Left renal cortex interstitium (tissue), 4 donors: ENCODE measurements around the gene MGMT. TPM values are rescaled to one million over a fixed set of nuclear protein-coding genes. Genes with fewer than 3 reads are reported as not detected.

Experiments used
- DNase-seq, 4 donors: peaks; one replicate each; pipeline ENCODE4 v3.0.0-alpha.2; 2013; ENCODE audit warnings: low read depth in 4 of 4, low spot score in 2 of 4, missing footprints in 1 of 4
- polyA plus RNA-seq, 4 donors: library from polyadenylated mRNA; unstranded; fragments of 120-200 nt; gene quantifications; one replicate each; pipeline ENCODE4 v1.2.1, GENCODE V29; 2013; ENCODE audit not compliant: insufficient read length in 4 of 4

MGMT gene
- polyA plus RNA-seq, 4 donors: 17.4 to 30.0 (median 20.7) TPM

DNA sequence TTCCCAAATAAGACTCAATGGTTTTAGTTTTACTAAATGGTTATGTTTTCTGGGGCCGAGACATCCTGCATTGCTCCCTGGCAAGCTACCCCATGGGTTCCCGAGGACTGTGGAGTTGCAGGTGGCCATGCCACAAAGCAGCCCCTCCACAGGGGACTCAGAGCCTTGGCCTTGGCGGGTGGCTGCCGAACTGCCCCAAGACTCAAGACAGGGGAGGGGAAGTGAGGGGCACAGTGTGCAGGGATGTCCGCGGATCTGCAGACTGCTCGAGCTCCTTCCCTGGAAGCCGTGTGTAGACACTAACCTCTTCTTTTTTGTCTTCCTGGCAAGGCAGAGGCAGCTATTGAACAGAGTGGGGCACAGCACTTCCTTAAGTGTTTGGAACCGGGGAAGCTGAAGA, 342.4 kb downstream of the MGMT start:
- no peak for DNase-seq

DNA sequence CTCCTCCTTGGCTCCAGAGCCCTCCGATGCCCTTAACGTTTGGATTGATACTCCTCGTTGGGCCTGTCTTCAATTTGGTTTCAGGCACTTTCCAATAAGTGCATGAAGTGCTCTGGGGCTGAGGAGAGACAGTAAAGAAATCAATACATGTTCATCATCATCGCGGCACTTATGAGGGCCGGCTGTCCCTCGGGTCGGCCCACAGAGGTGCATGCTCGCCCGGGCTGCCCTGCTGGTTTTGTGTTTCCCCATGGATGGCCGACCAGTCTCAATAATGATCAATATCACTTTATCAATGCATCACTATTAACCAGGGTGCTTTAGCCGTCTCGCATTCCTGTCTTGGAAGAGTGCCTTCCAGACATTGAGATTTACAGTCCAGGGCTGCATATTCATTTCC, 342.8 kb downstream of the MGMT start:
- no peak for DNase-seq

DNA sequence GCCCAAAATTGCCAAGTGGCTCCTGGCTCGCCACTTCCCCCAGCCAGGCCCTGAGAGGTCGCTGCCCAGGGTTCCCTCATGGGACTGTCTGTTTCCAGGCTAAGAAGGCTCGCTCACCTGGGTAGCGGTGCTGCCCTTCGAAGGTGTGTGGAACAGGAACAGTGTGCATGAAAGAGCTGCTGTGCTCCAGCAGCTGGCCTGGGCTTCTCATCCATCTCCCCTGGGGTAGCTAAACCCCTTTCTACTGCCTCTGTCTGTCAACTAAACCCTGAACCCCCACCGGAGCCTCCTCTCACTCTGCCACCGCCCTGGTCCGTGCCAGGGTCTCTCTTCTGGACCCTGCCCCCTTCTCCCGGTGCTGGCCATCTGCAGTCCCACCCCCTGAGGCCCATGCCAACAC, 344.2 kb downstream of the MGMT start:
- DNase-seq: no peak

DNA sequence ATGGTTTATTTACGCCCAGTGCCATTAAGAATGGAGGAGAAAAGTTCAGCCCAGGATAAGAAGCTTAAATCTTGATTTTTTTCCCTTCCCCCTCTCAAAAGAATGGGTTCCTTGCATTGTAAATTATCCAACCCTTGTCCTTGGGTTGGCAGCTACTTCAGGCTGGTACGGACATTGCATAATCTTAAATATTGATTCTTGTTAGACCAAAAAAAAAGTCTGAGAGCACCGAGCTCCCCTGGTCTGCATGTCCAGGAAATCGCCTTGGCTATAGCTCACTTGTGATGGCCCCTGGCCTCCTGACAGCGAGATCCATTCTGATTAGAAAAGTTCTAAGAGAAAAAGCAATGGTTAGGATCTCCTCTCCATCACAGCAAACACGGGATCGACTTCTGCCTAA, 345.4 kb downstream of the MGMT start:
- DNase-seq: no peak

DNA sequence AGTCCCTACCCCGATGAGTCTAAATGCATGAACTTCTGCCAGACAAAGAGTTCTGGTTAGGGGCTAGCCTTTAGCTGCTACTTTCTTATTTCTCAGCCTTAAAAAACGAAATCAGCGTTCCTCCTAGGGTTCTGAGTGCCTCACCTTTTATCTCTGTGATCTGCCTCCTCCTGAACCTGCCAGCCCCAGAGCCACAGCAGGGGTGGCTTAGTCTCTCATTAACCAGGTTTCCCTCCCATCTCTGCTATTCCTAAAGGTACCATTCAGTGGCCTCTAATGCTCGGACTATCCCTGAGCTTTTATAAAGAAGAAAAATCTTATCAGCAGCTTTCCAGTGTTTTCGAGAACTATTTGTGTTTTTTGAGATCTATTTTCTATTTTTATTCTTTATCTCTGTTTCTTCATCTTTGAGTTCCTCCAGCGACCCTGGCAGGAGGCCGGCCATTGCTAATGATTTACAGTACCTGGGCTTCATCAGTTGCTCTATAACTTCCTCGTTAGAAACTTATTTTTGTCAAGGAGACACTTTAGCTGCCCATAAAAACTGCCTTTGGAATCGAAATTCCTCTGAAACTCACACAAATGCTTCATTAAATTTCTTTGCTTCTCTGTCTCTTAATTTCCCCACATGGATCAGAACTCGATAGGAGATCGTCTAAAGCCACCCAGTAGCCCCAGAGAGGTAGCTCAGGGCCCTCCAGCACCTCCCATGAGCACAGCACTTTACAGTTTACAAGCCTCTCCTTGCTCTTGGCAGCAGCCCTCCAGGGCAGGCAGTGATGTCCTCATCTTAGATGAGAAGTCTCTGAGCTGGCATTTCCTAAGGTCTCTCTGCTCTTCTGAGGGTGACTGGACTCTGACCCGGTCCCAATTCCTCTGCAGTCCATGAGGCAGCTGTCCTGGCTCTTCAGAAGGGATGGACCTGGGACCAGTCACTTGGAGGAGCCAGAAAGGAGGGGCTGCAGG, 347.9 kb downstream of the MGMT start:
- peak in 1 of 4 donors; percentile 8 for DNase-seq

DNA sequence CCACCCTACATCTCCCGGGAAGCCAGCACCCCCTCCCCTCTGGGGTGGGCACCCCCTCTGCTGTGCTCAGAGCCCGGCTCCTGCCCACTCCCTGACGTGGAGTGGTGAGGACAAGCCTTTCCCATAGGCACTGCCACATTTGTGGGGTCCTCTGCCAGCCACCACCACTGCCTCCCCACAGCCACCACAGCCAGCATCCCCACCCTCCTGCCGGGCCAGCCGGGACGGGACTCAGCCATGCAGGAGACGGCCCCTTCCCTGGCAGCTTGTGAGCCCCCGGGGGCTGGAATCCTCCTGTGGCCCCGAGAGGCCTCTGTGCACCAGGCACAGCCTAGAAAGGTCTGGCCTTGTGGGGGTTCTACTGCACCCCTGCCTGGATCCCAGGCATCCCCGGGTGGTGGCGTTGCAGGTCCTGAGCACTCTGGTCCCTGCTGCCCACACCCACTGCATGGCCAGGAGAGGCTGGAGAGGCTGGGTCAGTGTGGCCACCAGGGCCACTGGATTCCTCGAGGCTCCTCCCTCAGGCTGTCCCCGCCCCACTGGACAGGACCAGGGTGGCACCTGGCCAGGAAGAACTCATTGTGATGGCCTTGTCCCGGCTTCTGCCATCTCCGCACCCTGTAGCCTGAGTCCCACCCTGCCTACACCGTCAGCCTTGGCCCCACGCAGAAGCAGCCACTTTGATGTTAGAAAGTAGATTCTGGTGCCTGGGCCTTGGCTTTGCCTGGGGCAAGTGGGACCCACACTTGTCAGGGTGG, 349.0 kb downstream of the MGMT start:
- DNase-seq: no peak

DNA sequence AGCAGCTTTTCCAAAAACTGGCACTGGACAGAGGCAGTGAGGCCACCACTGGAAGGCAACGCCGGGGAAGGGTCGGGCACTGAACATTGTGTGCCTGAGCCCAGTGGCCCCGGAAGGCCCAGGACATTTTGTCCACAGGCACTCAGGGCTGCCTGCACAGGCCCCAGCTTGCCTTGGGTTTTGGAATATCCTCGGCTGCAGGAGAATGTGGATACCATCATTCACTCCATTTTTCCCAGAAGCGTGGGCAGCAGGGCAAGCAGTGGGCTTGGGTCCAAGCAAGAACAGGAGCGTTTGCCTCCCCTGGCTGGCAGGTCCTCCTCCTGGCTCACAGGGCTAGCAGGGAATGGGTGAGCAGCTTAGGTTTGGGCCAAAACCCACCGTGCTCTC, 349.6 kb downstream of the MGMT start:
- no peak for DNase-seq
